WI38 (cell line): ENCODE data around the gene XPNPEP2.

Experiments
- H3K4me3 ChIP-seq: 2 replicates; pipeline ENCODE4 v1.5.1; 2011; ENCODE audit warnings: low read depth, mild to moderate bottlenecking, control low read depth, low read length
- TF ChIP-seq, protein P1 (sequence below): IDR thresholded peaks from 2 replicates; pipeline ENCODE4 v1.5.1; 2012; ENCODE audit warnings: low read depth, mild to moderate bottlenecking, control low read depth, low read length

Gene XPNPEP2

DNA sequence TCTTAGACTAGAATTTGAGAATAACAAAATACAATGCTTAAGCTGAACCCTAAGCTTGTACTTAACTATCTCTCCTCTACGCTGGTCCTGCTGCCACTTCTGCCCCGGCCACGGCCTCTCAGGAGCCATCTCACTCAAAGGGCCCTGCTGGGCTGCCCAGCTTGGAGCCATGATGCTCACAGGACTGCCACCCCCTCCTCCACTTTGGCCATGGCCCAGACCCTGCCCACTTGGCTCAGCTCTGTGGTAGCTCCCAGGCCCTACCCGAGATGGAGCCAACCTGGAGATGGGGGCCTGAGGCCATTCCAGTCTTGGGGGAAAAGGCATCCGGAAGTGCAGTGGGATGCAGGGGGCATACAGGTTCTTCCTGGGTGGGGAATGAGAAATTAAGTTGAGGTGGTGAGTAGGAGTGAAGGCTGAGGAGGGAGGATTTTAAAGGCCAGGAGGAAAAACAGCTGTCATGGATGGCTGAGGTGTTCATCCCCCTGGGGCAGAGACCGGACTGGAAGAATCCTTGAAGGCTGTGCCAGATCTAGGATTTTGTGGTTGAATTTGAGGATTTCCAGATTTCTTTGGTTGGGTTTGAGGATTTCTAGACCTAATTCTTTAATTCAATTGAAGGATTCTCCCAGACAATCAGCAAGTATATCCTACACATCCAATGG is 41.8 kb downstream of the XPNPEP2 start:
- H3K4me3 ChIP-seq, result no peak overlapping the region
- TF ChIP-seq, protein P1, sequence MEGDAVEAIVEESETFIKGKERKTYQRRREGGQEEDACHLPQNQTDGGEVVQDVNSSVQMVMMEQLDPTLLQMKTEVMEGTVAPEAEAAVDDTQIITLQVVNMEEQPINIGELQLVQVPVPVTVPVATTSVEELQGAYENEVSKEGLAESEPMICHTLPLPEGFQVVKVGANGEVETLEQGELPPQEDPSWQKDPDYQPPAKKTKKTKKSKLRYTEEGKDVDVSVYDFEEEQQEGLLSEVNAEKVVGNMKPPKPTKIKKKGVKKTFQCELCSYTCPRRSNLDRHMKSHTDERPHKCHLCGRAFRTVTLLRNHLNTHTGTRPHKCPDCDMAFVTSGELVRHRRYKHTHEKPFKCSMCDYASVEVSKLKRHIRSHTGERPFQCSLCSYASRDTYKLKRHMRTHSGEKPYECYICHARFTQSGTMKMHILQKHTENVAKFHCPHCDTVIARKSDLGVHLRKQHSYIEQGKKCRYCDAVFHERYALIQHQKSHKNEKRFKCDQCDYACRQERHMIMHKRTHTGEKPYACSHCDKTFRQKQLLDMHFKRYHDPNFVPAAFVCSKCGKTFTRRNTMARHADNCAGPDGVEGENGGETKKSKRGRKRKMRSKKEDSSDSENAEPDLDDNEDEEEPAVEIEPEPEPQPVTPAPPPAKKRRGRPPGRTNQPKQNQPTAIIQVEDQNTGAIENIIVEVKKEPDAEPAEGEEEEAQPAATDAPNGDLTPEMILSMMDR, result no peak

DNA sequence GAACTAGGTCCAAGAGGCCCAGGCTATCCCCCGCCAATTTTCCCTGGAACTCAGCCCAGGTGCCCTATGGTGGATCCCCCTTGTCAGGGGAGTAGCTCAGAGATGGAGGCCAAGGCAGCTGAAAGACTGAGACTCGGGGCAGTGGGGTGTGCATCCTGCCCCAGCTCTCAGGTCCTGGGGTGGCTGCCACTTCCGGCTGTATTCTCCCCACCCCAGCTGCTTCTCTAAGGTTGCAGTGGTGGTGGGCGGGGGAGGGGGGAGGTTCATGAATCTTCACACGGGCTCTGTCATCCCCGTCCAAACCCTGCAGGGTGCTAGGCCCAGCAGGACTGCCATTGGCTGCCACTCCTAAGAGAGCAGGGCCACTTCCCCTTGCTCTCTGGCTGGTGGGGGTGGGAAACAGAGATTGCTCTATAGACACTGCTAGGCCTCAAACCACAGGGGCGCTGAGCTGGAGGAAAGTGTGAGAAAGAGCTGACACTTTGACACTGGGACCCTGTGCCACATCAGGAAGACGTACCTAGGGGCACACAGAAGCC is 42.4 kb downstream of the XPNPEP2 start:
- TF ChIP-seq, protein P1, result no peak
- H3K4me3 ChIP-seq, result no peak overlapping the region

DNA sequence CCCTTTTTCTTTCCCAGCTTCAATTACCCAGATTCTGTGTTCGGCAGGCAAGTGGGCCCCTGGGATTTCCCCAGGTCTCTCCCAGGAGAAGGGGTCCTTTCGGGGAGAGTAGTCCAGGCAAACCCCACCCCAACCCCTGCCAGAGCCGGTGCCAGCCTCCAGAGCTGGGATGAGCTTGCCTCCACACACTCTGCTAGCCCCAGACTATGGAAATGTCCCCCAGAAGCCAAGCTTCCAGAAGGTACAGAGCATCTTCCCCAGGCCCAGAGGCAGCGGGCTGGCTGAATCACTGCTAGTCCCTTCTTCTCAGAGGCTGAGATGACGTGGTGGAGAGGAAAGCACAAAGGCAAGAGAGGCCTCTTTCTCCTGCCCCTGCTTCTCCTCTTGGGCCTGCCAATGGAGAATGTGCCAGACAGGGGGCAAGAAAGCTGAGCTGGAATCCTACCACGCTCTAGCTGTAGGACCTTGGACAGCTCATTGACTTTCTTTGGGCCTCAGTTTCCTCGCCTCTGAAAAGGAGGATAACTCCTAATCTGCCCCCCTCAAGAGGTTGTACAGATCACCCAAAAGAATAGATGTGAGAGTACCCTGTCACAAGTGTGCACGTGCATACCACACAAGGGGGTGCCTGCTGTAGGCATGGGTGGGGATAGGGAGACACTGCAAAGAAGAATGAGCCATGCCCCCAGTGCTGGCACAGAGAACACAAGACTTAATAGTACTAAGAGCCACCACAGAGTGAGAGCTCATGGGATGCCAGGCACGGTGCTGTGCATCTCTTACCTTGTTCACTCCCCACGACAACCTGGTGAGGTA is 43.1 kb downstream of the XPNPEP2 start:
- TF ChIP-seq, protein P1, result no peak
- no peak overlapping the region for H3K4me3 ChIP-seq

DNA sequence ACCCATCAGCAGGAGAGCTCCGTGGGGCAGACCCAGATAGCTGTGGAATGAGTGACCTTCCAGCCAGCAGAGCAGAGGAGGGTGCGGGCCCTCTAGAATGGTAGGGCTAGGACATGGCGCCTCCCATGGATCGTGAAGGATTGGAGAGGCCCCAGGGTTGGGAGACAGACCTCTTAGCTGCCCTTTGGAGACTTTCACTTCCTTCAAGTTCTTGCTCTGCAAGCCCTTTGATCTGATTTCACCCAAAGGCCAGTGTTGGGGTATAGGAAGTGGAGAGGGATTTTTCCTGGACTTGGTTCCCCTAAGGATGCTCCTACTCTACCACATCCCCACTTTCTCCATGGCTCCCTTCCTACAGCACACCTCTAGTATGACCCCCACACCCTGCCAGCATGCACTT is 43.9 kb downstream of the XPNPEP2 start:
- TF ChIP-seq, protein P1, result no peak

DNA sequence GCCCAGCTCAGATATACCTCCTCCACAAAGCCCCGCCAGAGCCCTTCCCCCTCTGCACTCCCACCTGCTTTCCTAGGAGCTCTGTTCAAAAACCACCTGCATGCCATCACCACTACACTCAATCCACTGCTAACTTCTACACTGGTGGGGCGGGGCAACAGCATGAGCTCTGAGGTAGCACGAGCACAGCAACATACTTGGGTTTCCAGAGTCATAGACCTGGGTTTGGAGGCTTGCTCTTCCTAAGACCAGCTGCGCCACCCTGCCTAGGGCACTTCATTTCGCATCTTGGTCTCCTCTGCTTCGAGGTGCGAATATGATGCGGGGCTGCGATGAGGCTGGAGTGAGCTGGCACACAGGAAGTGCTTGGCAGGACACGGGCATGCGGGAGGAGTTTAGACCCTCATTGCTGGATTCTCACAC is 44.5 kb downstream of the XPNPEP2 start:
- H3K4me3 ChIP-seq, result no peak overlapping the region
- TF ChIP-seq, protein P1, result no peak

More for the DNA sequence above, 43.9 kb downstream of the XPNPEP2 start:
- H3K4me3 ChIP-seq, result no peak overlapping the region

DNA sequence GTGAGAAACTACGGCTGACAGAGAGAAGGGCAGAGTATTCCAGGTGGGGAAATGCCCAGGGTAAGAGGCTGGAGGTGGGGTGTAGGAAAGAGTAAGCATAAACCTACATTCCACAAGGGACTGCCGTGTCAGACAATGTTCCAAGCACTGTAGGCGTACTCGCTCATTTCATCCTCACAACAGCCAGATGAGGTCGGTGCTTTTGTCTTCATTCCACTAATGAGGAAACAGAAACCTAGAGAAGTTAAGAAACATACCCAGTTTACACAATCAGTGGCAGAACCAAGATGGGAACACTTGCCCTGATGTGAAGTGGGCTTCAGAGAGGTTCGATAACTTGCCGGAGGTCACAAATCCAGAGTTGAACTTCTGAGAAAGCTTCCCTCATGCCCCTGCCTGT is 45.6 kb downstream of the XPNPEP2 start:
- no peak overlapping the region for H3K4me3 ChIP-seq
- TF ChIP-seq, protein P1, result no peak
